GM12892 (cell line): Measurements from ENCODE around the gene THOC5.

ENCODE experiments used
- POLR2A ChIP-seq: IDR thresholded peaks from 2 replicates; pipeline ENCODE4 v1.6.1; 2011; ENCODE audit warnings: low read depth, low read length, control low read depth
- POLR2AphosphoS5 ChIP-seq: IDR thresholded peaks from 2 replicates; pipeline ENCODE4 v1.6.1; 2011; ENCODE audit warnings: low read depth, low read length, control low read depth
- TAF1 ChIP-seq: IDR thresholded peaks from 2 replicates; pipeline ENCODE4 v1.6.1; 2011; ENCODE audit warnings: low read depth, mild to moderate bottlenecking, control low read depth, low read length, borderline replicate concordance

GRCh38 chr22:29457730-29458129 is 95.8 kb downstream of the THOC5 start:
- no peak for TF ChIP-seq POLR2A
- TF ChIP-seq POLR2AphosphoS5, result no peak
- TF ChIP-seq TAF1, result no peak
